Measurements from ENCODE around the gene ZBTB46. TPM values are rescaled to one million over a fixed set of nuclear protein-coding genes. Genes with fewer than 3 reads are reported as not detected.

ZBTB46 gene
- total and polyA plus RNA-seq, 2 donors = 3.7 to 5.8 TPM

DNA sequence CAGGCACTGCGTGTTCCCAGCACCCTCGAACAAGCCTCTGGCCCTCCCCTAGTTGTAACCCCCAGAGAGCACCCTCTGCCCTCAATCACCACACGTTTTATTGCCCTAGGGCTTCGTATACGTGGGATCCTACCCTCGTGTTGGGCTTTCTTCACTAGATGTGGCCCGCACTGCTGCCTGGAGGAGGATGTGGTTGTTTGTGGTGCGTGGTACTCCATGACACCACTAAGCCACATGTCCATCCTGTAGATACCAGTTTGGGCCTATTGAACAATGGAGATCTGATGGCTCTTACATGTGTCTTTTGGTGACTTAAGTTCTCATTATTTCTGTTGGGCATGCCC is 74.4 kb downstream of the ZBTB46 start:
- Histone ChIP-seq H3K27ac (ENCODE audit: low read depth in 1 of 2, low read length in 1 of 2) (no peak overlapping the region), H3K36me3 (ENCODE audit: control insufficient read depth in 2 of 2, insufficient read depth in 2 of 2, low read length in 1 of 2) (no peaks in the 10 kb centered on the region), H3K27me3 (ENCODE audit: control insufficient read depth in 2 of 2, insufficient read depth in 1 of 2, low read length in 1 of 2) (no peaks in the 10 kb centered on the region), H3K4me3 (ENCODE audit: low read length in 2 of 2) (no peak overlapping the region), H3K4me1 (ENCODE audit: control insufficient read depth in 2 of 2, insufficient read depth in 2 of 2, low read length in 2 of 2) (peaks cover 0 to 3% of the 10 kb centered on the region in 2 donors), H3K9me3 (ENCODE audit: control insufficient read depth in 2 of 2, insufficient read depth in 1 of 2, low read length in 1 of 2) (no peaks in the 10 kb centered on the region)
- WGBS = 21% methylated on average over 8 of the region's 8 CpGs
- no peak for DNase-seq (ENCODE audit: low read depth in 6 of 9, low spot score in 9 of 9)

DNA sequence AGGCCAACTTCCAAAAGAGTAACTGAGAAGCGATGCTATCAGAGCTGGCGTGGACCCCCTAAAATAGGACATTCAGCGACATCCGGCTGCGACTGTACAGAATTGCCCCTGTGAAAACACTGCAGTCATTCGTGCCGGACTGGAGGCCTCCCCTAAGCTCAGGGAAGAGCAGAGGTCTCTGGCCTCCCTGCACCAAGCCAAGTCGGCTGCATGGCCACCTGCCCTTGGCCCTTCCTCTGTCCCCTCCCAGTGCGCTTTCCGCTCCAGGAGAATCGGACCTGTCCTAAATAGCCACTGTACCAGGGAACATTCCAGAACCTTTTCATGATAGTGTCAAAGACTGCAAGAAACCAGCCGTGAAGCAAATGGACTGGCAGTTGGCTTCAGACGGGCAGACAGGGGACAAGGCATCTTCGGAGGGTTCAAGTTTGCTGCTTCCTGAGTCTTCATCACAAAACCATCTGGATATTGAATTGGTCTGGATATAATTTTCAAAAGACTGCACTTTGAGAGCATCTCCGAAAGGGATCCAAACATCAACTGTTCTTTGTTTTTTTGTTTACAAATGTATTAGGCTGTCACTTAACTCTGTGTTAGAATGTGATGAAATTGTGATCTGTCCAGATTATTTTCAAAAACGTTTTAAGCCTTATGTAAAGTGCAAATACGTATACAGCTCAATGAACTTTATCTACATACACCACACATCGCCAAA is 75.0 kb downstream of the ZBTB46 start:
- H3K27ac ChIP-seq (ENCODE audit: low read depth in 1 of 2, low read length in 1 of 2) = no peak overlapping the region
- 94% methylated on average over 18 of the region's 18 CpGs for WGBS
- H3K27me3 ChIP-seq (ENCODE audit: control insufficient read depth in 2 of 2, insufficient read depth in 1 of 2, low read length in 1 of 2) = no peaks in the 10 kb centered on the region
- no peak for DNase-seq (ENCODE audit: low read depth in 6 of 9, low spot score in 9 of 9)
- H3K4me3 ChIP-seq (ENCODE audit: low read length in 2 of 2) = no peak overlapping the region
- peaks cover 2 to 7% of the 10 kb centered on the region in 2 donors for H3K4me1 ChIP-seq (ENCODE audit: control insufficient read depth in 2 of 2, insufficient read depth in 2 of 2, low read length in 2 of 2)
- H3K36me3 ChIP-seq (ENCODE audit: control insufficient read depth in 2 of 2, insufficient read depth in 2 of 2, low read length in 1 of 2) = no peaks in the 10 kb centered on the region
- H3K9me3 ChIP-seq (ENCODE audit: control insufficient read depth in 2 of 2, insufficient read depth in 1 of 2, low read length in 1 of 2) = no peaks in the 10 kb centered on the region

DNA sequence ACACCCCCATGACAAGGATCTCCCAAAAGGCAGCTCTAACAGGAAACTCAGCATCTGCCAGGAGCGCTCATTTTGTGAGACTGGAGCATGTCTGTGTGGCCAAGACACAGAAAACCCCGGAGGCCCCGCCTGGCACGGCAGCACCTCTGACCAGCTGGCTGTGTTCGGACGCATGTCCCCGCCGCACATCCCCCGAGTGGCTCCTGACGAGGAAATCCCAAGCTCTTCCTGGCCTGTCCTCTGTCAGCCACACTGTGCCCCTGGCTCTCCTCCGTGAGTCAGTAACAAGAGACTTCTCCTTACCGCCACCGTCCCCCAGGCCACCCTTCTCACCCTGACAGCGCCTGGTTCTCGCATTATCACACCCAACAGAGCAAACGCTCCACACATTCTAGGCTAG is 77.1 kb downstream of the ZBTB46 start:
- Histone ChIP-seq H3K36me3 (ENCODE audit: control insufficient read depth in 2 of 2, insufficient read depth in 2 of 2, low read length in 1 of 2) (no peaks in the 10 kb centered on the region), H3K27me3 (ENCODE audit: control insufficient read depth in 2 of 2, insufficient read depth in 1 of 2, low read length in 1 of 2) (no peaks in the 10 kb centered on the region), H3K9me3 (ENCODE audit: control insufficient read depth in 2 of 2, insufficient read depth in 1 of 2, low read length in 1 of 2) (peaks cover 0 to 4% of the 10 kb centered on the region in 2 donors), H3K27ac (ENCODE audit: low read depth in 1 of 2, low read length in 1 of 2) (no peak overlapping the region), H3K4me3 (ENCODE audit: low read length in 2 of 2) (no peak overlapping the region), H3K4me1 (ENCODE audit: control insufficient read depth in 2 of 2, insufficient read depth in 2 of 2, low read length in 2 of 2) (peaks cover 5 to 23% of the 10 kb centered on the region in 2 donors)
- WGBS = 89% methylated on average over 16 of the region's 16 CpGs
- no peak for DNase-seq (ENCODE audit: low read depth in 6 of 9, low spot score in 9 of 9)

DNA sequence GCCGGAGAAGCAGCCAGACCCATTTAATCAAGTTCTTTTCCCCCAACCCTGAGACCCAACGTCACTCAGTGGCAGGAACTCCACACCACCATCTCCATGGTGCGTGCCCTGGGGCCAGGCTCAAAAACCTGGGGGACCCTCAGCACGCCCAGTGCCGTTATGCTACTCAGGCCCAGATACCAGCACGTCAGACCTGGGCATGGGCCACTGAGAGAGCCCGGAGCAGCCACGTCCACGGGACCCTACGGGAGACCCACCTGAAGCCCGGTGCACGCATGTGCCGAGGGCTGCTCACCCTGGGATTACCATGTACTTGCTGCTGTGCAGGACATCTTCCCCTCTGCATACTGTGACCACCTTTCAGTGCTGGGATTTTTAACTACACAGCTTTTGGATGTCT is 77.7 kb downstream of the ZBTB46 start:
- no peak for DNase-seq (ENCODE audit: low read depth in 6 of 9, low spot score in 9 of 9)
- Histone ChIP-seq H3K36me3 (ENCODE audit: control insufficient read depth in 2 of 2, insufficient read depth in 2 of 2, low read length in 1 of 2) (no peaks in the 10 kb centered on the region), H3K27me3 (ENCODE audit: control insufficient read depth in 2 of 2, insufficient read depth in 1 of 2, low read length in 1 of 2) (no peaks in the 10 kb centered on the region), H3K9me3 (ENCODE audit: control insufficient read depth in 2 of 2, insufficient read depth in 1 of 2, low read length in 1 of 2) (peaks cover 0 to 4% of the 10 kb centered on the region in 2 donors), H3K27ac (ENCODE audit: low read depth in 1 of 2, low read length in 1 of 2) (no peak overlapping the region), H3K4me3 (ENCODE audit: low read length in 2 of 2) (no peak overlapping the region), H3K4me1 (ENCODE audit: control insufficient read depth in 2 of 2, insufficient read depth in 2 of 2, low read length in 2 of 2) (peaks cover 5 to 25% of the 10 kb centered on the region in 2 donors)
- 99% methylated on average over 13 of the region's 13 CpGs for WGBS

DNA sequence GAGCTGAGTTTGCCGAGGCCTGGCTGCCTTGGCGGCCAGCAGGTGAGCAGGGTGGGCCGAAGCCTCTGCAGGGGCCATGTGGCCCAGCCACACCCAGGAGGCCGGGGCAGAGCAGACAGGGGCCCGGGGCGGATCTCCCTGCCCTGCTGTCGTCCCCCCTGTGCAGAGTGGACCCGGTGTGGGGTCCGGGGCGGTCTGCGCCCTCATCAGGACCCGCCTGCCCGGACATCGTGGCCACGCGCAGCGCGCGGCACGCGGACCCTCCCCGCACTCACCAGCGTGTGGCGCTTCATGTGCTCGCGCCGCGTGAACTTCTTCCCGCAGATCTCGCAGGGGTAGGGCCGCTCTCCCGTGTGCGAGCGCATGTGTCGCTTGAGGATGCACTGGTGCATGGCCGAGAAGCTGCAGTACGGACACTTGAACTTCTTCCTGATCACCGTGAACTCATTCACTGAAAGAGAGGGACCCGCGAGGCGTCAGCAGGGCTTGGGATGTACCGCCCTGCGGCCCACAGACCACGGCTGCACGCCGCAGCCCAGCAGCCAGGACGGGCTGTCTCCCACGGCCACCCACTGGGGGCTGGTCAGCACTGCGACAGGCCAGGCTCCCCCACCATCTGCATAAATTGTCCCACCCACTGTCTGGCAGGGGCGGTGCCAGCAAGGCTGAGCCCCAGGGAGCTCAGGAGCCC is 78.5 kb downstream of the ZBTB46 start:
- no peak for DNase-seq (ENCODE audit: low read depth in 6 of 9, low spot score in 9 of 9)
- H3K27me3 ChIP-seq (ENCODE audit: control insufficient read depth in 2 of 2, insufficient read depth in 1 of 2, low read length in 1 of 2) = no peaks in the 10 kb centered on the region
- H3K27ac ChIP-seq (ENCODE audit: low read depth in 1 of 2, low read length in 1 of 2) = no peak overlapping the region
- H3K4me1 ChIP-seq (ENCODE audit: control insufficient read depth in 2 of 2, insufficient read depth in 2 of 2, low read length in 2 of 2) = peaks cover 5 to 27% of the 10 kb centered on the region in 2 donors
- 96% methylated on average over 50 of the region's 50 CpGs for WGBS
- no peak overlapping the region for H3K4me3 ChIP-seq (ENCODE audit: low read length in 2 of 2)
- no peaks in the 10 kb centered on the region for H3K36me3 ChIP-seq (ENCODE audit: control insufficient read depth in 2 of 2, insufficient read depth in 2 of 2, low read length in 1 of 2)
- H3K9me3 ChIP-seq (ENCODE audit: control insufficient read depth in 2 of 2, insufficient read depth in 1 of 2, low read length in 1 of 2) = peaks cover 0 to 4% of the 10 kb centered on the region in 2 donors

DNA sequence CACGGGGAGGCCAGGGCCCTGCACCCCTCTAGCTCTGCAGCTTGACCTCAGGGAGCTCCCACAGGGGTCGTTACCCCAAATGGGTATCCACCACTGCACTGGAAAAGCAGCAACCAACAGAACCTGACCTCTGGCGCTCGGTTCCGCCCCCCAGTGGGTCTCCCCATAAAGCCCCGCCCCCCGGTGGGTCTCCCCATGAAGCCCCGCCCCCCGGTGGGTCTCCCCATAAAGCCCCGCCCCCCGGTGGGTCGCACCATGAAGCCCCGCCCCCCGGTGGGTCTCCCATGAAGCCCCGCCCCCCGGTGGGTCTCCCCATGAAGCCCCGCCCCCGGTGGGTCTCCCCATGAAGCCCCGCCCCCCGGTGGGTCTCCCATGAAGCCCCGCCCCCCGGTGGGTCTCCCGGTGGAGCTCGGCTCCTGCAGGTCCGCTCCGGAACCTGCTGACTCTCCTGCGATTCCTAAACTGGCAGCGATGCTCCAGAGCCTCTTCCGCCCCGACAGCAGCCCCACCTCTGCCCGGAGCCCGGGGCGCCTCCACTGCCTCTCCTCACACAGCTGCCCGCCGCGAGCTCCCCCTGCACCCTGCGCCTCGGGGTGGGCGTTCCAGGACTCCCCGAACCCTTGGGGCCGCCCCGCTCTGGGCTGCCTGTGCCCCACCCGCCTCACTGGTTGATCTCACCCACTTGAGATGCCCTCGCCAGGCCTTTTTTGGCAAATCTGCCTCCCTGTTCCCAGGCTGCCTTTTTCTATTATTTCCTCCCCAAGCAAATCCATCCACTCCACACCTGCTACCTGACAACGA is 79.4 kb downstream of the ZBTB46 start:
- H3K4me3 ChIP-seq (ENCODE audit: low read length in 2 of 2) = no peak overlapping the region
- no peak for DNase-seq (ENCODE audit: low read depth in 6 of 9, low spot score in 9 of 9)
- H3K27ac ChIP-seq (ENCODE audit: low read depth in 1 of 2, low read length in 1 of 2) = peak overlapping the region; percentile 55 to 83
- H3K4me1 ChIP-seq (ENCODE audit: control insufficient read depth in 2 of 2, insufficient read depth in 2 of 2, low read length in 2 of 2) = peaks cover 5 to 29% of the 10 kb centered on the region in 2 donors
- no peaks in the 10 kb centered on the region for H3K27me3 ChIP-seq (ENCODE audit: control insufficient read depth in 2 of 2, insufficient read depth in 1 of 2, low read length in 1 of 2)
- WGBS = 88% methylated on average over 42 of the region's 45 CpGs
- H3K9me3 ChIP-seq (ENCODE audit: control insufficient read depth in 2 of 2, insufficient read depth in 1 of 2, low read length in 1 of 2) = peaks cover 0 to 4% of the 10 kb centered on the region in 2 donors
- H3K36me3 ChIP-seq (ENCODE audit: control insufficient read depth in 2 of 2, insufficient read depth in 2 of 2, low read length in 1 of 2) = no peaks in the 10 kb centered on the region

DNA sequence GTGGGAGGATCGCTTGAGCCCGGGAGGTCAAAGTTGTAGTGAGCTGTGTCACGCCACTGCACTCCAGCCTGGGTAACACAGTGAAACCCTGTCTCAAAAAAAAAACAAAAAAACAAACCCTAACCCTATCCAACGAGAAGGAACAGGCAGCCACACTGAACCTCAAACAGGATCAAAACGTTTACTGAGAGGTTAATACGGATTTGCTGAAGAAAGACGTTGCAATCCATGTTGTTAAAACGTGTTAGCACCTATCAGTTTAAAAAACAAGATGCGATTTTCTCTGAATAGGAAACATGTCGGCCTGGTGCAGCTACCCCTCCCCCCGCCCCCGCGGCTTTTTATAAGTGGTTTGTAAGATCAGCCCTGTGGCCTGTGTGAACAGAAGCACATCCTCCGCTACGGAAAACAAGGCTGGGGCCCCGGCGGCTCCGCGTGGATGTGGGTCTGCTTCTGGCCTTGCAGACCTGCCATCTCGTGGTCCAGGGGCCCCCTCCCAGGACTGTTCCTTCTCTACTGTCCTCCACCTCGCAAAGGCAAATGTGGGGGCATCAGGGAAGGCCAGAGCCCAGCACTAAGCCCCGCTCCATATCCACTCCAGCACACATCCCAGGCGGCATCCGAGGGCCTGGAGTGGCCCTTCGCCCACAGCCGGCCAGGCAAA is 80.1 kb downstream of the ZBTB46 start:
- WGBS = 63% methylated on average over 26 of the region's 26 CpGs
- Histone ChIP-seq H3K4me3 (ENCODE audit: low read length in 2 of 2) (no peak overlapping the region), H3K36me3 (ENCODE audit: control insufficient read depth in 2 of 2, insufficient read depth in 2 of 2, low read length in 1 of 2) (peaks cover 0 to 4% of the 10 kb centered on the region in 2 donors), H3K27me3 (ENCODE audit: control insufficient read depth in 2 of 2, insufficient read depth in 1 of 2, low read length in 1 of 2) (no peaks in the 10 kb centered on the region), H3K27ac (ENCODE audit: low read depth in 1 of 2, low read length in 1 of 2) (peak overlapping the region; percentile 59 to 83), H3K9me3 (ENCODE audit: control insufficient read depth in 2 of 2, insufficient read depth in 1 of 2, low read length in 1 of 2) (peaks cover 0 to 4% of the 10 kb centered on the region in 2 donors), H3K4me1 (ENCODE audit: control insufficient read depth in 2 of 2, insufficient read depth in 2 of 2, low read length in 2 of 2) (peaks cover 5 to 29% of the 10 kb centered on the region in 2 donors)
- peak in 6 of 9 donors; percentile 52 to 90 (median 69) for DNase-seq (ENCODE audit: low read depth in 6 of 9, low spot score in 9 of 9)

DNA sequence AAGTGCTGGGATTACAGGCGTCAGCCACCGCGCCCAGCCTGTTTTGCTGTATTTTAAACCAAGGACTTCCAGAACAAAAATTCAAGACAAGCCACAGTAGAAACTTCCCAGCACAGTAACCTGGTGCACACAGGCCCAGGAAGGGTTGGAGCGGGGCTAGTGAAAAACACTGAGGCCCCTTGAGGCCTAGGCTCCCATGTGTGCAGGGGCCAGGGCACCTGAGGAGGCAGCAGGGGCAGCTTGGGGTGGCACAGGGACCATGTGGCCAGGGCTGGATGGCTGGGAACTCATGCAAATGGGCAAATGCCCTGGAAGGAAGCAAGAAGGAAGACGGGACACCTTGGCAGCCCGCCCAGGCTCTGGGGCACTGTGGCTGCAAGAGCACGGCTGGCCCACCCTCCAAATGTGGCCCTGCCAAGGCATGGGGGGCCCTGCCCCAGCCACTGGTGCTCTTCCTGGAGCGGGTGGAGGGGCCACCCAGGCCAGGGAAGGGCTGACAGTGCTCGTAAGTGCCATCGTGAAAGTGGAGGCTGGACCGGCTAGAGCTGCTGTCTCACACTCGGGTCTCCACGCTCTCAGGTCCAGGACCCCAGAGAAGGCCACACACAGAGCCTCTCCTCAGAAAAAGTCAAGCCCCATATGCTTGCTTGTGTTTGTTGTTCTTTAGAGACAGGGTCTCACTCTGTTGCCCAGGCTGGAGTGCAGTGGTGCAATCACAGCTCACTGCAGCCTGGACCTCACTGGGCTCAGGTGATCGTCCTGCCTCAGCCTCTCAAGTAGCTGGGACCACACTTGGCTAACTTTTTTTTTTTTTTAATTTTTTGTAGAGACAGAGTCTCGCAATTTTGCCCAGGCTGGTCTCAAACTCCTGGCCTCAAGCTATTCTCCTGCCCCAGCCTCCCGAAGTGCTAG is 81.2 kb downstream of the ZBTB46 start:
- H3K36me3 ChIP-seq (ENCODE audit: control insufficient read depth in 2 of 2, insufficient read depth in 2 of 2, low read length in 1 of 2) = peaks cover 0 to 4% of the 10 kb centered on the region in 2 donors
- no peaks in the 10 kb centered on the region for H3K27me3 ChIP-seq (ENCODE audit: control insufficient read depth in 2 of 2, insufficient read depth in 1 of 2, low read length in 1 of 2)
- 96% methylated on average over 16 of the region's 16 CpGs for WGBS
- H3K27ac ChIP-seq (ENCODE audit: low read depth in 1 of 2, low read length in 1 of 2) = no peak overlapping the region
- no peak overlapping the region for H3K4me3 ChIP-seq (ENCODE audit: low read length in 2 of 2)
- peaks cover 5 to 31% of the 10 kb centered on the region in 2 donors for H3K4me1 ChIP-seq (ENCODE audit: control insufficient read depth in 2 of 2, insufficient read depth in 2 of 2, low read length in 2 of 2)
- DNase-seq (ENCODE audit: low read depth in 6 of 9, low spot score in 9 of 9) = no peak
- peaks cover 0 to 4% of the 10 kb centered on the region in 2 donors for H3K9me3 ChIP-seq (ENCODE audit: control insufficient read depth in 2 of 2, insufficient read depth in 1 of 2, low read length in 1 of 2)
